SK-N-SH (cell line): ENCODE results near the gene CDKAL1.

Experiments used
- EZH2phosphoT487 ChIP-seq: fragments of 200-600 bp; sonication (generic); IDR thresholded peaks from 2 replicates; pipeline ENCODE4 v1.6.1; 2017; ENCODE audit warnings: low read depth, mixed run types, mild to moderate bottlenecking, antibody characterized with exemption, moderate library complexity, borderline replicate concordance
- POLR2AphosphoS5 ChIP-seq: IDR thresholded peaks from 2 replicates; pipeline ENCODE4 v1.6.1; 2012; ENCODE audit warnings: low read depth, low read length
- RAD21 ChIP-seq: IDR thresholded peaks from 2 replicates; pipeline ENCODE4 v1.6.1; 2012; ENCODE audit warnings: mild to moderate bottlenecking, low read length
- RFX5 ChIP-seq: IDR thresholded peaks from 2 replicates; pipeline ENCODE4 v1.6.1; 2012; ENCODE audit warnings: mild to moderate bottlenecking, improper control_type of control experiment, low read length
- TAF1 ChIP-seq: IDR thresholded peaks from 2 replicates; pipeline ENCODE4 v1.6.1; 2012; ENCODE audit warnings: low read depth, mild to moderate bottlenecking, low read length, moderate library complexity, borderline replicate concordance
- TCF12 ChIP-seq: IDR thresholded peaks from 2 replicates; pipeline ENCODE4 v1.4.0; 2012
- TF ChIP-seq, protein P1 (sequence below): fragments of 200-600 bp; sonication (generic); IDR thresholded peaks from 2 replicates; pipeline ENCODE4 v1.6.1; 2017; ENCODE audit warnings: antibody characterized with exemption, mild to moderate bottlenecking, moderate library complexity
- TF ChIP-seq, protein P2 (sequence below): IDR thresholded peaks from 2 replicates; pipeline ENCODE4 v1.4.0; 2012; ENCODE audit warnings: low read depth
- TF ChIP-seq, protein P3 (sequence below): IDR thresholded peaks from 2 replicates; pipeline ENCODE4 v1.4.0; 2012; ENCODE audit warnings: low read depth, borderline replicate concordance
- TF ChIP-seq, protein P4 (sequence below): fragments of 150-350 bp; IDR thresholded peaks from 2 replicates; pipeline ENCODE4 v1.6.1; 2017; ENCODE audit warnings: antibody characterized with exemption, low read length, low read depth, borderline replicate concordance

DNA sequence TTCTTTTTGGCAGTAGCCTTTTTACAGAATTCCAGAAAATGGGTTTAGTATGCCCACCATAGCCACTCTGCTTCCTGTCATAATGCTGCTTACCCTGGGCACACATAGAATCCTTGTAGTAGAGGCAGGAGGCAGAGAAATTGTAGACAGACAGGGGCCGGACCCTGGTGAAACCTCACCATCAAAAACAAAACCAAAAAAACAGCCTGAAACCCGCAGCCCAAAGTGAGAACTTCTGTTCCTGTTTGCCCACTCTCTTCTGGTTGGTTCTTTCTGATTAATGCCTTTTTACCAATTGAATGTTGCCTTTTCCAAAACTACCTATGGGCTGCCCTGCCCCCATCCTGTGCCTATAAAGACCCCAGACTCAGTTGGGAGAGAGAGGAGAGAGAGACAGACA is 188.2 kb downstream of the CDKAL1 start:
- TF ChIP-seq, protein P1, sequence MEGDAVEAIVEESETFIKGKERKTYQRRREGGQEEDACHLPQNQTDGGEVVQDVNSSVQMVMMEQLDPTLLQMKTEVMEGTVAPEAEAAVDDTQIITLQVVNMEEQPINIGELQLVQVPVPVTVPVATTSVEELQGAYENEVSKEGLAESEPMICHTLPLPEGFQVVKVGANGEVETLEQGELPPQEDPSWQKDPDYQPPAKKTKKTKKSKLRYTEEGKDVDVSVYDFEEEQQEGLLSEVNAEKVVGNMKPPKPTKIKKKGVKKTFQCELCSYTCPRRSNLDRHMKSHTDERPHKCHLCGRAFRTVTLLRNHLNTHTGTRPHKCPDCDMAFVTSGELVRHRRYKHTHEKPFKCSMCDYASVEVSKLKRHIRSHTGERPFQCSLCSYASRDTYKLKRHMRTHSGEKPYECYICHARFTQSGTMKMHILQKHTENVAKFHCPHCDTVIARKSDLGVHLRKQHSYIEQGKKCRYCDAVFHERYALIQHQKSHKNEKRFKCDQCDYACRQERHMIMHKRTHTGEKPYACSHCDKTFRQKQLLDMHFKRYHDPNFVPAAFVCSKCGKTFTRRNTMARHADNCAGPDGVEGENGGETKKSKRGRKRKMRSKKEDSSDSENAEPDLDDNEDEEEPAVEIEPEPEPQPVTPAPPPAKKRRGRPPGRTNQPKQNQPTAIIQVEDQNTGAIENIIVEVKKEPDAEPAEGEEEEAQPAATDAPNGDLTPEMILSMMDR, result no peak
- no peak for TF ChIP-seq RFX5
- TF ChIP-seq, protein P2, sequence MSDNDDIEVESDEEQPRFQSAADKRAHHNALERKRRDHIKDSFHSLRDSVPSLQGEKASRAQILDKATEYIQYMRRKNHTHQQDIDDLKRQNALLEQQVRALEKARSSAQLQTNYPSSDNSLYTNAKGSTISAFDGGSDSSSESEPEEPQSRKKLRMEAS, result no peak
- TF ChIP-seq RAD21, result no peak
- TF ChIP-seq TAF1, result no peak
- TF ChIP-seq, protein P3, sequence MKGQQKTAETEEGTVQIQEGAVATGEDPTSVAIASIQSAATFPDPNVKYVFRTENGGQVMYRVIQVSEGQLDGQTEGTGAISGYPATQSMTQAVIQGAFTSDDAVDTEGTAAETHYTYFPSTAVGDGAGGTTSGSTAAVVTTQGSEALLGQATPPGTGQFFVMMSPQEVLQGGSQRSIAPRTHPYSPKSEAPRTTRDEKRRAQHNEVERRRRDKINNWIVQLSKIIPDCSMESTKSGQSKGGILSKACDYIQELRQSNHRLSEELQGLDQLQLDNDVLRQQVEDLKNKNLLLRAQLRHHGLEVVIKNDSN, result no peak
- TF ChIP-seq EZH2phosphoT487, result no peak
- TF ChIP-seq, protein P4, sequence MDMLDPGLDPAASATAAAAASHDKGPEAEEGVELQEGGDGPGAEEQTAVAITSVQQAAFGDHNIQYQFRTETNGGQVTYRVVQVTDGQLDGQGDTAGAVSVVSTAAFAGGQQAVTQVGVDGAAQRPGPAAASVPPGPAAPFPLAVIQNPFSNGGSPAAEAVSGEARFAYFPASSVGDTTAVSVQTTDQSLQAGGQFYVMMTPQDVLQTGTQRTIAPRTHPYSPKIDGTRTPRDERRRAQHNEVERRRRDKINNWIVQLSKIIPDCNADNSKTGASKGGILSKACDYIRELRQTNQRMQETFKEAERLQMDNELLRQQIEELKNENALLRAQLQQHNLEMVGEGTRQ, result no peak
- TF ChIP-seq POLR2AphosphoS5, result no peak
- TF ChIP-seq TCF12, result no peak
